WI38 (cell line): ENCODE data around the gene UBAC1.

Source experiments
- H3K4me3 ChIP-seq: 2 replicates; pipeline ENCODE4 v1.5.1; 2011; ENCODE audit warnings: low read depth, mild to moderate bottlenecking, control low read depth, low read length
- CTCF ChIP-seq: IDR thresholded peaks from 2 replicates; pipeline ENCODE4 v1.5.1; 2012; ENCODE audit warnings: low read depth, mild to moderate bottlenecking, control low read depth, low read length

The UBAC1 gene

GRCh38 chr9:135927195-135928013, 33.8 kb downstream of the UBAC1 start:
- no peak overlapping the region for H3K4me3 ChIP-seq
- TF ChIP-seq CTCF, result no peak

- no peak overlapping the region for H3K4me3 ChIP-seq
- no peak for TF ChIP-seq CTCF
Measured at GRCh38 chr9:135926402-135927194, 34.6 kb downstream of the UBAC1 start.

- H3K4me3 ChIP-seq, result no peak overlapping the region
- TF ChIP-seq CTCF, result no peak
Measured at GRCh38 chr9:135925496-135926133, 35.6 kb downstream of the UBAC1 start.

- TF ChIP-seq CTCF, result no peak
- no peak overlapping the region for H3K4me3 ChIP-seq
Measured at GRCh38 chr9:135924628-135925338, 36.4 kb downstream of the UBAC1 start.

- H3K4me3 ChIP-seq, result no peak overlapping the region
- no peak for TF ChIP-seq CTCF
Measured at GRCh38 chr9:135923508-135923907, 37.7 kb downstream of the UBAC1 start.

- H3K4me3 ChIP-seq, result no peak overlapping the region
- TF ChIP-seq CTCF, result no peak
Measured at GRCh38 chr9:135921749-135922310, 39.3 kb downstream of the UBAC1 start.
